Mesenchymal stem cell (in vitro differentiated cells and primary cell): ENCODE data around the gene RGS19.

ENCODE experiments used
- DNase-seq: peaks from one replicate; pipeline ENCODE4 v3.0.0-alpha.2; 2013
- H2AFZ ChIP-seq: one replicate; pipeline ENCODE4 v1.6.1; 2013; ENCODE audit warnings: low read depth, mild to moderate bottlenecking, control low read depth, inconsistent platforms, low read length, moderate library complexity
- H2AK5ac ChIP-seq: 2 replicates; pipeline ENCODE4 v1.6.1; 2013; ENCODE audit warnings: low read length, moderate library complexity, mild to moderate bottlenecking, inconsistent platforms; ENCODE audit not compliant: severe bottlenecking
- H2BK120ac ChIP-seq: one replicate; pipeline ENCODE4 v1.6.1; 2013; ENCODE audit warnings: low read depth, mild to moderate bottlenecking, inconsistent platforms, low read length, moderate library complexity
- H2BK12ac ChIP-seq, 2 experiments: one replicate each; pipeline ENCODE4 v1.6.1; 2013; ENCODE audit warnings: inconsistent platforms in 2 of 2, low read length in 2 of 2, mild to moderate bottlenecking in 2 of 2, moderate library complexity in 2 of 2, control low read depth in 1 of 2
- H2BK15ac ChIP-seq: one replicate; pipeline ENCODE4 v1.6.1; 2013; ENCODE audit warnings: mild to moderate bottlenecking, low read depth, inconsistent platforms; ENCODE audit not compliant: poor library complexity, severe bottlenecking
- H2BK5ac ChIP-seq: 2 replicates; pipeline ENCODE4 v1.6.1; 2013; ENCODE audit warnings: low read depth, mild to moderate bottlenecking, low read length, control low read depth, inconsistent platforms; ENCODE audit not compliant: poor library complexity, severe bottlenecking
- H3K14ac ChIP-seq, 2 experiments: one replicate each; pipeline ENCODE4 v1.6.1; 2013; ENCODE audit warnings: inconsistent platforms in 2 of 2, low read length in 2 of 2, control low read depth in 1 of 2, mild to moderate bottlenecking in 1 of 2, moderate library complexity in 1 of 2
- H3K18ac ChIP-seq, 2 experiments: one replicate each; pipeline ENCODE4 v1.6.1; 2013; ENCODE audit warnings: inconsistent platforms in 2 of 2, low read length in 2 of 2, control low read depth in 1 of 2, low read depth in 1 of 2, mild to moderate bottlenecking in 1 of 2
- H3K23ac ChIP-seq, 2 experiments: one replicate each; pipeline ENCODE4 v1.6.1; 2013; ENCODE audit warnings: inconsistent platforms in 2 of 2, low read length in 2 of 2, mild to moderate bottlenecking in 2 of 2, moderate library complexity in 2 of 2, control low read depth in 1 of 2
- H3K27ac ChIP-seq: 2 replicates; pipeline ENCODE4 v1.5.1; 2013; ENCODE audit warnings: mild to moderate bottlenecking, moderate library complexity, low read length, control low read depth, inconsistent platforms; ENCODE audit not compliant: poor library complexity, severe bottlenecking
- H3K27me3 ChIP-seq, 2 experiments: 2 replicates each; pipeline versions ENCODE4 v1.6.1 to v1.7.0; 2013; ENCODE audit warnings: low read length in 2 of 2, mild to moderate bottlenecking in 2 of 2, moderate library complexity in 2 of 2, control low read depth in 1 of 2, inconsistent platforms in 1 of 2; ENCODE audit not compliant: control insufficient read depth in 1 of 2, insufficient read depth in 1 of 2
- H3K36me3 ChIP-seq, 2 experiments: 2 replicates each; pipeline versions ENCODE4 v1.6.1 to v1.7.0; 2013; ENCODE audit warnings: low read length in 2 of 2, control low read depth in 1 of 2, inconsistent platforms in 1 of 2, low read depth in 1 of 2, mild to moderate bottlenecking in 1 of 2; ENCODE audit not compliant: insufficient read depth in 2 of 2, control insufficient read depth in 1 of 2
- H3K4ac ChIP-seq, 2 experiments: one replicate each; pipeline ENCODE4 v1.6.1; 2013; ENCODE audit warnings: inconsistent platforms in 2 of 2, low read length in 2 of 2, mild to moderate bottlenecking in 2 of 2, moderate library complexity in 2 of 2, control low read depth in 1 of 2, low read depth in 1 of 2
- H3K4me1 ChIP-seq: 2 replicates; pipeline ENCODE4 v1.6.1; 2013; ENCODE audit warnings: low read depth, low read length, control low read depth; ENCODE audit not compliant: control insufficient read depth, insufficient read depth
- H3K4me2 ChIP-seq: 2 replicates; pipeline ENCODE4 v1.6.1; 2013; ENCODE audit warnings: low read length, mild to moderate bottlenecking, inconsistent platforms; ENCODE audit not compliant: poor library complexity, severe bottlenecking
- H3K4me3 ChIP-seq, 2 experiments: 2 replicates each; pipeline versions ENCODE4 v1.5.1 to v1.7.0; 2013; ENCODE audit warnings: low read length in 2 of 2, mild to moderate bottlenecking in 2 of 2, control low read depth in 1 of 2, low read depth in 1 of 2; ENCODE audit not compliant: insufficient read depth in 1 of 2
- H3K79me1 ChIP-seq: replicated peaks from 2 replicates; pipeline ENCODE4 v1.6.1; 2013; ENCODE audit warnings: mild to moderate bottlenecking, control low read depth, low read length, inconsistent platforms; ENCODE audit not compliant: poor library complexity, severe bottlenecking
- H3K9ac ChIP-seq: 2 replicates; pipeline ENCODE4 v1.7.0; 2013; ENCODE audit warnings: mild to moderate bottlenecking, low read length, moderate library complexity
- H3K9me3 ChIP-seq: 2 replicates; pipeline ENCODE4 v1.7.0; 2013; ENCODE audit warnings: mild to moderate bottlenecking, low read length; ENCODE audit not compliant: control insufficient read depth
- H4K8ac ChIP-seq: one replicate; pipeline ENCODE4 v1.6.1; 2013; ENCODE audit warnings: inconsistent platforms, mild to moderate bottlenecking, low read length, moderate library complexity
- H4K91ac ChIP-seq: one replicate; pipeline ENCODE4 v1.6.1; 2013; ENCODE audit warnings: mild to moderate bottlenecking, low read length, inconsistent platforms
- WGBS: methylation state at CpG from one replicate; pipeline ENCODE4 v1.1.7; 2013; ENCODE audit warnings: mixed read lengths; 5-methylcytosine and 5-hydroxymethylcytosine counted together

Gene RGS19

GRCh38 chr20:64045346-64046011 lies 33.8 kb downstream of the RGS19 start:
- H3K14ac ChIP-seq, result no peak overlapping the region
- no peak overlapping the region for H4K8ac ChIP-seq
- DNase-seq, result no peak
- H3K79me1 ChIP-seq, result no peaks in the 10 kb centered on the region
- H2BK5ac ChIP-seq, result no peak overlapping the region
- H3K4me2 ChIP-seq, result no peak overlapping the region
- no peak overlapping the region for H3K27ac ChIP-seq
- no peak overlapping the region for H3K4ac ChIP-seq
- no peak overlapping the region for H4K91ac ChIP-seq
- 77% methylated on average over 11 of the region's 11 CpGs for WGBS
- no peak overlapping the region for H2AFZ ChIP-seq
- H3K18ac ChIP-seq, result no peak overlapping the region
- H3K9ac ChIP-seq, result no peak overlapping the region
- H3K36me3 ChIP-seq, result no peaks in the 10 kb centered on the region
- no peak overlapping the region for H2AK5ac ChIP-seq
- H2BK15ac ChIP-seq, result no peak overlapping the region
- no peak overlapping the region for H3K4me3 ChIP-seq
- no peak overlapping the region for H3K23ac ChIP-seq
- H3K27me3 ChIP-seq, result peaks cover 50 to 60% of the 10 kb centered on the region in 2 experiments
- H3K9me3 ChIP-seq, result no peaks in the 10 kb centered on the region
- H2BK120ac ChIP-seq, result no peak overlapping the region
- H2BK12ac ChIP-seq, result peak overlapping the region in 1 of 2 experiments; percentile 1
- peaks cover 41% of the 10 kb centered on the region for H3K4me1 ChIP-seq

GRCh38 chr20:64044484-64045247 lies 34.7 kb downstream of the RGS19 start:
- Histone ChIP-seq H3K9ac (no peak overlapping the region), H3K79me1 (no peaks in the 10 kb centered on the region), H2BK12ac (peak overlapping the region in 1 of 2 experiments; percentile 40), H3K9me3 (no peaks in the 10 kb centered on the region), H2BK15ac (no peak overlapping the region), H3K18ac (peak overlapping the region in 1 of 2 experiments; percentile 59), H3K23ac (peak overlapping the region in 1 of 2 experiments; percentile 70), H3K14ac (peak overlapping the region in 1 of 2 experiments; percentile 55), H4K8ac (no peak overlapping the region), H2BK5ac (no peak overlapping the region), H3K4me1 (peaks cover 38% of the 10 kb centered on the region), H2AFZ (no peak overlapping the region), H3K36me3 (no peaks in the 10 kb centered on the region), H3K4me3 (no peak overlapping the region), H3K27me3 (peaks cover 49 to 61% of the 10 kb centered on the region in 2 experiments), H4K91ac (no peak overlapping the region), H2AK5ac (no peak overlapping the region), H3K4me2 (no peak overlapping the region), H3K27ac (no peak overlapping the region), H3K4ac (no peak overlapping the region), H2BK120ac (no peak overlapping the region)
- DNase-seq, result peak; percentile 50
- 79% methylated on average over 12 of the region's 14 CpGs for WGBS

GRCh38 chr20:64043768-64044167 lies 35.5 kb downstream of the RGS19 start:
- H2AK5ac ChIP-seq, result no peak overlapping the region
- H3K4me3 ChIP-seq, result no peak overlapping the region
- 96% methylated on average over 8 of the region's 9 CpGs for WGBS
- H3K36me3 ChIP-seq, result no peaks in the 10 kb centered on the region
- H3K9ac ChIP-seq, result no peak overlapping the region
- H3K14ac ChIP-seq, result no peak overlapping the region
- peaks cover 42% of the 10 kb centered on the region for H3K4me1 ChIP-seq
- no peak overlapping the region for H2AFZ ChIP-seq
- no peak overlapping the region for H2BK5ac ChIP-seq
- H3K18ac ChIP-seq, result no peak overlapping the region
- peaks cover 48 to 68% of the 10 kb centered on the region in 2 experiments for H3K27me3 ChIP-seq
- H2BK120ac ChIP-seq, result no peak overlapping the region
- no peak overlapping the region for H2BK15ac ChIP-seq
- no peak overlapping the region for H3K4me2 ChIP-seq
- DNase-seq, result no peak
- H3K27ac ChIP-seq, result no peak overlapping the region
- H2BK12ac ChIP-seq, result no peak overlapping the region
- no peak overlapping the region for H4K91ac ChIP-seq
- no peak overlapping the region for H4K8ac ChIP-seq
- H3K4ac ChIP-seq, result no peak overlapping the region
- no peaks in the 10 kb centered on the region for H3K79me1 ChIP-seq
- no peak overlapping the region for H3K23ac ChIP-seq
- no peaks in the 10 kb centered on the region for H3K9me3 ChIP-seq
